ENCODE data around the gene MIEF1. TPM values are rescaled to one million over a fixed set of nuclear protein-coding genes. Genes with fewer than 3 reads are reported as not detected.

Gene MIEF1
- total and polyA plus RNA-seq, 2 of the 8 experiments (the other 6 are each of a cell fraction or from before 2014, with no cell fraction given) = 16.8 to 32.7 TPM

DNA sequence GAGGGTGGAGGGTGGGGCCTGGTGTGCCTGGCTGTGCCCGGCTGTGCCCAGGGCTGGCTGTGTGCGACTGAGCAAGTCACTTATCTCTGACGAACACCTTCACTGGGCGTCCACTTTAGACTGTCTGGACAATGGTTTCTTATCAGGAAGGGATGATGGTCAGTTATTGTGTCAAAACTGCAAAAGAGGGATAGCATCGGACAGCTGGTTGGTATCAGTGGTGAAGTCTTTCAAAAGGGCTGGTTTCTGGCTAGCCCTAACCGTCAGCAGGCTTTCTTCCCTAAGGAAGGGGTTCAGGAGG is 49.4 kb upstream of the MIEF1 start:
- TF ChIP-seq SAP30 (IDR thresholded peaks at IDR 0.05; ENCODE audit: insufficient read depth, insufficient replicate concordance, low read length) (no peak), BCL11A (IDR thresholded peaks at IDR 0.05; ENCODE audit: low read depth in 2 of 2, low read length in 2 of 2) (no peak), CHD1 (IDR thresholded peaks at IDR 0.05; ENCODE audit: low read depth, low read length) (no peak), SP4 (IDR thresholded peaks at IDR 0.05; ENCODE audit: low read length) (no peak), GTF2F1 (IDR thresholded peaks at IDR 0.05; ENCODE audit: borderline replicate concordance, low read depth, low read length) (no peak), E2F6 (IDR thresholded peaks at IDR 0.05) (no peak), EZH2 (IDR thresholded peaks at IDR 0.05; ENCODE audit: low read depth, low read length, severe bottlenecking) (no peak), SUZ12 (IDR thresholded peaks at IDR 0.05; ENCODE audit: low read length) (no peak), HDAC2 (IDR thresholded peaks at IDR 0.05; ENCODE audit: borderline replicate concordance in 1 of 2, low read depth in 2 of 2, low read length in 2 of 2) (no peak), FOSL1 (IDR thresholded peaks at IDR 0.05; ENCODE audit: insufficient read depth, low read depth, low read length) (no peak), POU5F1 (IDR thresholded peaks at IDR 0.05; ENCODE audit: low read depth, low read length) (no peak), BRCA1 (IDR thresholded peaks at IDR 0.05; ENCODE audit: low read depth, low read length) (no peak)
- Histone ChIP-seq H2BK5ac (ENCODE audit: low read depth, low read length) (0 out of 2 replicates have a peak overlapping the region, but pooled peaks have one; percentile 35), H2BK120ac (replicated peaks; ENCODE audit: low read depth, low read length) (no peak overlapping the region), H4K20me1 (replicated peaks in 1 of 2; ENCODE audit: control insufficient read depth in 1 of 2, insufficient read depth in 2 of 2, low read length in 2 of 2) (no peaks in the 10 kb centered on the region), H3K4me3 (ENCODE audit: extremely low read depth in 1 of 4, insufficient read depth in 2 of 4, low read depth in 3 of 4, low read length in 4 of 4) (no peak overlapping the region), H3K36me3 (ENCODE audit: control insufficient read depth in 2 of 4, insufficient read depth in 4 of 4, low read length in 3 of 4) (no peaks in the 10 kb centered on the region), H3K4me1 (replicated peaks in 1 of 4; ENCODE audit: control insufficient read depth in 3 of 4, insufficient read depth in 4 of 4, low read length in 3 of 4) (peaks cover 0 to 30% (median 21%) of the 10 kb centered on the region in 4 experiments; a peak in 6 of 7 replicates), H4K91ac (replicated peaks; ENCODE audit: insufficient read length, low read length) (no peak overlapping the region), H3K14ac (ENCODE audit: insufficient read length) (no peak overlapping the region), H3K9ac (replicated peaks in 1 of 4; ENCODE audit: extremely low read depth in 1 of 4, low read depth in 3 of 4, low read length in 3 of 4) (no peak overlapping the region), H3K27me3 (replicated peaks in 1 of 4; ENCODE audit: control insufficient read depth in 3 of 4, extremely low read depth in 1 of 4, insufficient read depth in 3 of 4, low read length in 3 of 4) (peaks cover 4 to 14% (median 11%) of the 10 kb centered on the region in 4 experiments; a peak in 5 of 7 replicates), H2BK12ac (ENCODE audit: low read depth, low read length) (peak overlapping the region; percentile 60; the same call in 1 of the 2 replicates), H3K79me1 (ENCODE audit: low read depth, low read length) (no peaks in the 10 kb centered on the region; the same call in 1 of the 2 replicates), H3K79me2 (ENCODE audit: control insufficient read depth in 1 of 2, insufficient read depth in 2 of 2, low read length in 2 of 2) (no peaks in the 10 kb centered on the region), H3K23ac (ENCODE audit: insufficient read length) (no peak overlapping the region), H3K4me2 (ENCODE audit: insufficient read depth in 1 of 2, low read depth in 2 of 2, low read length in 2 of 2) (no peak overlapping the region), H3K18ac (ENCODE audit: extremely low read depth, low read length) (no peak overlapping the region; the same call in 1 of the 2 replicates), H3K23me2 (ENCODE audit: low read depth, low read length) (peaks cover 5% of the 10 kb centered on the region; the same call in 1 of the 2 replicates), H3K4ac (replicated peaks; ENCODE audit: insufficient read length, low read depth, low read length) (no peak overlapping the region), H3K9me3 (ENCODE audit: insufficient read depth in 2 of 2, low read depth in 1 of 2, low read length in 1 of 2) (no peaks in the 10 kb centered on the region), H2BK20ac (ENCODE audit: low read length) (no peak overlapping the region; the same call in 1 of the 2 replicates), H2AK5ac (ENCODE audit: low read depth, low read length) (peak overlapping the region; percentile 53; the same call in 1 of the 2 replicates), H4K8ac (ENCODE audit: extremely low read depth, insufficient read depth, low read length) (no peak overlapping the region), H3K27ac (ENCODE audit: low read depth, low read length) (no peak overlapping the region), H3K56ac (replicated peaks; ENCODE audit: insufficient read length, low read depth, low read length) (peak overlapping the region; percentile 12), H2BK15ac (ENCODE audit: low read length) (peak overlapping the region; percentile 72; the same call in 1 of the 2 replicates), H4K5ac (ENCODE audit: insufficient read length, low read depth, low read length) (no peak overlapping the region), H2AFZ (ENCODE audit: low read length) (no peak overlapping the region)
- 90% methylated on average over 6 of the region's 6 CpGs; no CpG with 5 or more reads in 1 of the 2 experiments for WGBS, 2 experiments (ENCODE audit: extremely low coverage in 1 of 2, insufficient coverage in 1 of 2, insufficient read length in 1 of 2, insufficient replicate concordance in 2 of 2, low coverage in 1 of 2, low lambda C conversion rate in 2 of 2, missing lambda C conversion rate in 1 of 2)
- POLR2A ChIA-PET (ENCODE audit: partially characterized antibody) = interaction anchor here (0.6 to 2.7 kb wide), 6 partner anchors 9 to 269 kb away, joined by 3 to 9 read pairs (median 3); no protein-coding TSS in a partner anchor
- CTCF ChIA-PET (ENCODE audit: partially characterized antibody) = interaction anchor here (0.9 to 4.2 kb wide), 10 partner anchors 9 to 61 kb away, joined by 3 to 19 read pairs (median 4); partner anchors contain the start of gene TAB1
- DNase-seq (ENCODE audit: low read depth in 1 of 2, low spot score in 2 of 2) = no peak
- FAIRE-seq = no peak
